Measurements from ENCODE around the gene DNAJC7. TPM values are rescaled to one million over a fixed set of nuclear protein-coding genes. Genes with fewer than 3 reads are reported as not detected.

Gene DNAJC7
- total and polyA plus RNA-seq, 2 experiments from 2014 or later: 50.1 to 73.6 TPM

- no peak overlapping the region for H3K4me3 ChIP-seq
- no peaks in the 10 kb centered on the region for H3K9me3 ChIP-seq (ENCODE audit: low read depth)
- H3K4me2 ChIP-seq: no peak overlapping the region
- no peak for DNase-seq (ENCODE audit: low spot score)
- no peak overlapping the region for H3K27ac ChIP-seq
- no peaks in the 10 kb centered on the region for H3K36me3 ChIP-seq (replicated peaks; ENCODE audit: insufficient read depth, low read depth)
- TF ChIP-seq EZH2phosphoT487 (IDR thresholded peaks at IDR 0.05; ENCODE audit: low read depth, severe bottlenecking, unreplicated experiment): no peak
- TF ChIP-seq, protein P1, sequence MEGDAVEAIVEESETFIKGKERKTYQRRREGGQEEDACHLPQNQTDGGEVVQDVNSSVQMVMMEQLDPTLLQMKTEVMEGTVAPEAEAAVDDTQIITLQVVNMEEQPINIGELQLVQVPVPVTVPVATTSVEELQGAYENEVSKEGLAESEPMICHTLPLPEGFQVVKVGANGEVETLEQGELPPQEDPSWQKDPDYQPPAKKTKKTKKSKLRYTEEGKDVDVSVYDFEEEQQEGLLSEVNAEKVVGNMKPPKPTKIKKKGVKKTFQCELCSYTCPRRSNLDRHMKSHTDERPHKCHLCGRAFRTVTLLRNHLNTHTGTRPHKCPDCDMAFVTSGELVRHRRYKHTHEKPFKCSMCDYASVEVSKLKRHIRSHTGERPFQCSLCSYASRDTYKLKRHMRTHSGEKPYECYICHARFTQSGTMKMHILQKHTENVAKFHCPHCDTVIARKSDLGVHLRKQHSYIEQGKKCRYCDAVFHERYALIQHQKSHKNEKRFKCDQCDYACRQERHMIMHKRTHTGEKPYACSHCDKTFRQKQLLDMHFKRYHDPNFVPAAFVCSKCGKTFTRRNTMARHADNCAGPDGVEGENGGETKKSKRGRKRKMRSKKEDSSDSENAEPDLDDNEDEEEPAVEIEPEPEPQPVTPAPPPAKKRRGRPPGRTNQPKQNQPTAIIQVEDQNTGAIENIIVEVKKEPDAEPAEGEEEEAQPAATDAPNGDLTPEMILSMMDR (IDR thresholded peaks at IDR 0.05; ENCODE audit: poor library complexity): no peak
- TF ChIP-seq EZH2 (IDR thresholded peaks at IDR 0.05; ENCODE audit: borderline replicate concordance): no peak
- H4K20me1 ChIP-seq (ENCODE audit: insufficient read depth, poor library complexity, severe bottlenecking): no peaks in the 10 kb centered on the region
- H2AFZ ChIP-seq: no peak overlapping the region
- peaks cover 7% of the 10 kb centered on the region for H3K4me1 ChIP-seq (ENCODE audit: insufficient read depth)
- H3K79me2 ChIP-seq: no peaks in the 10 kb centered on the region
- H3K27me3 ChIP-seq: no peaks in the 10 kb centered on the region
- H3K9me2 ChIP-seq (replicated peaks; ENCODE audit: insufficient read depth): no peaks in the 10 kb centered on the region
- WGBS (ENCODE audit: low lambda C conversion rate, missing lambda C conversion rate): 86% methylated on average over 12 of the region's 12 CpGs
Measured at GRCh38 chr17:42047343-42047742, 30.1 kb upstream of the DNAJC7 start.

DNA sequence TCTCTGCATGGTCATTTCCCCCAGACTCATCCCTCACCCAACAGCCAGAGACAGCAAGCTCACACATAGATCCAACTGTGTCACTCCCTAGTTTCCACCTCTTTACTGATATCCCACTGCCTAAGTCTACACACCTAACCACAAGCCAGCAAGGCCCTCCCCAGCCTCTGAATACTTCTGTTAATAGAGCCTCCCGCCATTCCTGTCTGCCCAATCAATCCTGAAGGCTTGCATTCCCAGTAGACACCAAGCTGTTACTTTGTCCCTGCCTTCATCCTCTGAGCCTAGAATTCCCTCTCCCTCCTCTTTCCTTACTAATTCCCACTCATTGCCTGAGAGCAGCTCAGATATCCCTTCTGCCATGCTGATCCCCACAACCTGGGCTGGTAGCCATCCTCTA is 28.5 kb upstream of the DNAJC7 start:
- TF ChIP-seq, protein P1 (IDR thresholded peaks at IDR 0.05; ENCODE audit: poor library complexity): no peak
- TF ChIP-seq EZH2phosphoT487 (IDR thresholded peaks at IDR 0.05; ENCODE audit: low read depth, severe bottlenecking, unreplicated experiment): no peak
- TF ChIP-seq EZH2 (IDR thresholded peaks at IDR 0.05; ENCODE audit: borderline replicate concordance): no peak
- no peak for DNase-seq (ENCODE audit: low spot score)
- Histone ChIP-seq H3K4me1 (ENCODE audit: insufficient read depth) (peaks cover 7% of the 10 kb centered on the region), H3K4me2 (no peak overlapping the region), H3K4me3 (no peak overlapping the region), H3K27me3 (no peaks in the 10 kb centered on the region), H3K9me3 (ENCODE audit: low read depth) (no peaks in the 10 kb centered on the region), H4K20me1 (ENCODE audit: insufficient read depth, poor library complexity, severe bottlenecking) (no peaks in the 10 kb centered on the region), H3K36me3 (replicated peaks; ENCODE audit: insufficient read depth, low read depth) (no peaks in the 10 kb centered on the region), H3K79me2 (no peaks in the 10 kb centered on the region), H3K9me2 (replicated peaks; ENCODE audit: insufficient read depth) (no peaks in the 10 kb centered on the region), H3K27ac (no peak overlapping the region), H2AFZ (no peak overlapping the region)
- WGBS (ENCODE audit: low lambda C conversion rate, missing lambda C conversion rate): 79% methylated on average over 1 of the region's 1 CpG

DNA sequence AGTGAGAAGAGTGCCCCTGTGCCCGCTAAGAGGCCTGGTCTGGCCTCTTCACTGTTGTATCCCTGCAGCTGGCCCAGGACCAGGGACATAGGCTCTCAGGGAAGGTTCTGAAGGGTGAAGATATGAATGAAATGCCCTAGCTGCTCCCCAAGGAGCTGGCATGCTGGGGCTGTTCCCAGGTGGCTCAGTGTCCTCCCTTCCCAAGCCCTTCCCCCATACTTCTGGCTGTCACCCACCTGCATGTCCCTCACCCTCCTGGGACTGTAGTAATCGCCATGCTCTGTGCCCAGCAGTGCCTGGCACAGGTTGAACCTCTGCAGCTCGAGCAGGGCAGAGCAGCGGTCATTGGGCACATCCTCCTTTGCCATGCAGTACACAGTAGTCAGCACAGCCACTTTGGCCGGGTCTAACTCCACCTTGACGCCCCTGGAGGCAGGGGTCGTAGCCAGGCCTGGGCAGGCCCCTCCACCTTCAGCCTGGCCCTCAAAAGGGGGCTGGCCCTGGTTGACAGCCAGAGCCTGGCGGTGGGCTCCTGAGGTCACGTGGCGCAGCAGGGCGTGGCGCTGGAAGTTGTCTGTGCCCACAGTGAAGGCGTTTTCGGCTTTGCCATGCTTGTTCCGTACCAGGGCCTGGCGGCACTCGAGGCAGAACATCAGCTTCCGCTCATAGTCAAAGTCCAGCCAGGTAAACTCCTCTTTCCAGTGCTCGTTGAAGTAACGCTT is 25.5 kb upstream of the DNAJC7 start:
- Histone ChIP-seq H3K4me1 (ENCODE audit: insufficient read depth) (no peaks in the 10 kb centered on the region), H3K27ac (no peak overlapping the region), H3K9me2 (replicated peaks; ENCODE audit: insufficient read depth) (no peaks in the 10 kb centered on the region), H3K79me2 (no peaks in the 10 kb centered on the region), H2AFZ (no peak overlapping the region), H4K20me1 (ENCODE audit: insufficient read depth, poor library complexity, severe bottlenecking) (no peaks in the 10 kb centered on the region), H3K9me3 (ENCODE audit: low read depth) (no peaks in the 10 kb centered on the region), H3K4me2 (no peak overlapping the region), H3K4me3 (no peak overlapping the region), H3K36me3 (replicated peaks; ENCODE audit: insufficient read depth, low read depth) (no peaks in the 10 kb centered on the region), H3K27me3 (no peaks in the 10 kb centered on the region)
- no peak for TF ChIP-seq EZH2 (IDR thresholded peaks at IDR 0.05; ENCODE audit: borderline replicate concordance)
- no peak for TF ChIP-seq EZH2phosphoT487 (IDR thresholded peaks at IDR 0.05; ENCODE audit: low read depth, severe bottlenecking, unreplicated experiment)
- TF ChIP-seq, protein P1 (IDR thresholded peaks at IDR 0.05; ENCODE audit: poor library complexity): no peak
- no peak for DNase-seq (ENCODE audit: low spot score)
- 95% methylated on average over 17 of the region's 20 CpGs for WGBS (ENCODE audit: low lambda C conversion rate, missing lambda C conversion rate)

All from hepatocyte (in vitro differentiated cells).